Right hindlimb (tissue), 1 donor: Measurements from ENCODE around the gene CDHR2.
"Not testable (repeated sequence)": the region's sequence is repeated elsewhere in the genome, so short reads cannot be mapped to it uniquely, and the experiment has no call there.

Experiments
- DNase-seq: peaks from one replicate; pipeline ENCODE4 v3.0.0-alpha.2; 2018

Gene CDHR2

GRCh38 chr5:176541338-176542134, 7.6 kb upstream of the CDHR2 start:
- no peak for DNase-seq

- DNase-seq, result no peak
Observed at GRCh38 chr5:176542135-176542595, 7.0 kb upstream of the CDHR2 start.

- DNase-seq, result no peak
Observed at GRCh38 chr5:176542596-176543427, 6.3 kb upstream of the CDHR2 start.

GRCh38 chr5:176543428-176544182, 5.5 kb upstream of the CDHR2 start:
- DNase-seq, result peak; percentile 74

GRCh38 chr5:176545388-176545736, 3.8 kb upstream of the CDHR2 start:
- DNase-seq, result no peak

- DNase-seq, result no peak
Observed at GRCh38 chr5:176545737-176546509, 3.2 kb upstream of the CDHR2 start.

- DNase-seq, result no peak
Observed at GRCh38 chr5:176547802-176548201, 1.3 kb upstream of the CDHR2 start.

GRCh38 chr5:176549871-176550270, 729 bp downstream of the CDHR2 start:
- DNase-seq, result no peak

- no peak for DNase-seq
Observed at GRCh38 chr5:176550275-176550831, 1.2 kb downstream of the CDHR2 start.

- DNase-seq, result not testable (repeated sequence)
Observed at GRCh38 chr5:176550937-176551336, 1.8 kb downstream of the CDHR2 start.

- DNase-seq, result no peak
Observed at GRCh38 chr5:176552332-176552869, 3.3 kb downstream of the CDHR2 start.

- no peak for DNase-seq
Observed at GRCh38 chr5:176553260-176554085, 4.3 kb downstream of the CDHR2 start.

- no peak for DNase-seq
Observed at GRCh38 chr5:176557846-176558245, 8.7 kb downstream of the CDHR2 start.

- no peak for DNase-seq
Observed at GRCh38 chr5:176559683-176560082, 10.5 kb downstream of the CDHR2 start.

- no peak for DNase-seq
Observed at GRCh38 chr5:176560364-176560763, 11.2 kb downstream of the CDHR2 start.

GRCh38 chr5:176561259-176561658, 12.1 kb downstream of the CDHR2 start:
- DNase-seq, result no peak

GRCh38 chr5:176562189-176562588, 13.0 kb downstream of the CDHR2 start:
- no peak for DNase-seq

GRCh38 chr5:176564002-176564401, 14.9 kb downstream of the CDHR2 start:
- DNase-seq, result no peak

GRCh38 chr5:176565760-176566288, 16.7 kb downstream of the CDHR2 start:
- DNase-seq, result no peak

- no peak for DNase-seq
Observed at GRCh38 chr5:176568657-176569056, 19.5 kb downstream of the CDHR2 start.

GRCh38 chr5:176570044-176570443, 20.9 kb downstream of the CDHR2 start:
- no peak for DNase-seq
